Measurements from ENCODE around the gene CCDC28A.

GRCh38 chr6:138837246-138837645, 63.7 kb downstream of the CCDC28A start:
- TF ChIP-seq, protein P1, sequence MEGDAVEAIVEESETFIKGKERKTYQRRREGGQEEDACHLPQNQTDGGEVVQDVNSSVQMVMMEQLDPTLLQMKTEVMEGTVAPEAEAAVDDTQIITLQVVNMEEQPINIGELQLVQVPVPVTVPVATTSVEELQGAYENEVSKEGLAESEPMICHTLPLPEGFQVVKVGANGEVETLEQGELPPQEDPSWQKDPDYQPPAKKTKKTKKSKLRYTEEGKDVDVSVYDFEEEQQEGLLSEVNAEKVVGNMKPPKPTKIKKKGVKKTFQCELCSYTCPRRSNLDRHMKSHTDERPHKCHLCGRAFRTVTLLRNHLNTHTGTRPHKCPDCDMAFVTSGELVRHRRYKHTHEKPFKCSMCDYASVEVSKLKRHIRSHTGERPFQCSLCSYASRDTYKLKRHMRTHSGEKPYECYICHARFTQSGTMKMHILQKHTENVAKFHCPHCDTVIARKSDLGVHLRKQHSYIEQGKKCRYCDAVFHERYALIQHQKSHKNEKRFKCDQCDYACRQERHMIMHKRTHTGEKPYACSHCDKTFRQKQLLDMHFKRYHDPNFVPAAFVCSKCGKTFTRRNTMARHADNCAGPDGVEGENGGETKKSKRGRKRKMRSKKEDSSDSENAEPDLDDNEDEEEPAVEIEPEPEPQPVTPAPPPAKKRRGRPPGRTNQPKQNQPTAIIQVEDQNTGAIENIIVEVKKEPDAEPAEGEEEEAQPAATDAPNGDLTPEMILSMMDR (conservative IDR thresholded peaks at IDR 0.05) = no peak
- no peak for TF ChIP-seq EZH2 (IDR thresholded peaks at IDR 0.05; ENCODE audit: low read depth)

All from PC-9 (cell line).